ENCODE data around the gene CCDC89.

Gene CCDC89

DNA sequence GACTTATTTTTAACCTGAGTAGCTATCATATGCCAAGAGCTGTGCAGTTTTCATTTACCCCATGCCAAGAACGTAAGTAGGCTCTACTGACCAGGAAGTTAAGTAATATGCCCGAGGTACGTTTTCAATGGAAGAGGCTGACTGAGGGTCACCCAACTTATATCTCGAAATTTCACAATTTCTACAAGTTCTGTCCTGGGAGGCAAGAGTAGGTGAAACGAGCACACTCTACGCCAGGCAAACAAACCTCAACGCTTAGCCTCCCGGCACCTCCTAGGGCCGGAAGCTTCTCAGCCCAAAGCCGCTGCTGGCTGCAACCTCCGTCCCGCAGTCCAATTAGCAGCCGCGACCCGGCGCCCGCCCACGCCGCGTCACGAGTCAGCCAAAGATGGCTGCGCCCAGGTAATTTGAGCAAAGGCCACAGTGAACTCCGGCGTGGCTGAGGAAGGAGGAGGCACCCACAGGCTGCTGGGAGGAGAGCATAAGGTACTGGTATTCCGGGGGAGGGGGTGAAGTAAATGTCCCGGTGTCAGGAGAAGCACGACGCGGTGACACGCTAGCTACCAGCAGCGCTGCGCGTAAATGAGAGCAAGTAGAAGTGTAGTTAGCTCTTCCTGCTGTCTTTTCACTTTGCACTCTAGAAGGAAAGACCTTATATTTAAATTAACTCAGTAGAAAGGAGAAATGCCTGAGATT lies 38.2 kb downstream of the CCDC89 start, which contains the start of gene TMEM126A:
TSS of gene TMEM126A (plus strand) at position 364 of the 696 bp plus-strand sequence. CDS start 2,289 bp downstream, outside the sequence.
- peak; percentile 51 for FAIRE-seq

DNA sequence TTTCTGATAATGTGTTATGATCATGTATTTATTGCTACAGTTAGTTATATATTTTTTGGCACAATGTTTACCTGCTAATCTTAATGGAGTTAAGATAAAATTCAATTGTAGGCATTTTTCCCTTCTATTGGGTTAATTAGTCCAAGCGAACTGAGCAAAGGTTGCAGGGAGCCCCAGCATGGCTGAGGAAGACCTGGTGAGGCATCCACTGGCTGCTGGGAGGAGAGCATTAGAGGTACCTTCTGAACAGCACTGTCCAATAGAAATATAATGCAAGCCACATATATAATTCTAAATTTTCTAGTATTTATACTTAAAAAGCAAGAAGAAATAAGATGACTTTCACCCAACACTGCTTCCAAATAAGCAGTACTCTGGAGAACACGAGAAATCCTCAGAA lies 38.9 kb downstream of the CCDC89 start:
- FAIRE-seq, result no peak

GRCh38 chr11:85643191-85643614 lies 42.8 kb downstream of the CCDC89 start:
- FAIRE-seq, result no peak

GRCh38 chr11:85634747-85635146 lies 51.2 kb downstream of the CCDC89 start:
- FAIRE-seq, result no peak

All from colon (tissue), 2 donors.